ENCODE data around the gene METTL8.
"Not testable (repeated sequence)": the region's sequence is repeated elsewhere in the genome, so short reads cannot be mapped to it uniquely, and the experiment has no call there.

Gene METTL8

DNA sequence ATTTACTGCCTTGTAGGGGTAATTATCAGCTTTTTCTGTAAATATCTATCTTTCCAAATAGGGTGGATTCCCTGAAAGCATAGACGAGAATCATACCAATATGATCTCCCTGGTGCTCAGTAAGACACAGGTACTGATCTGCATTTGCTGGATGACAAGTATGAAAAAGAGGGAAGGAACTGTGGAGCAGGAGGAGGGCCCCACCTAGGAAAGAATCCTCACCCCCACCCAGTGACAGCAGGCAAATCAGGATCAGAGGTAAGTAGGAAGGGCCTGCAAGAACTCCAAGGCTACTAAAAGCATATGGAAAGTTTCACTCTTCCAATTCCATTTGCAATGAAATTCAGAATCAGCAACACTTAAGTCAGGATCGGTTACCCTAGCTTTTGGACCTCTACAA lies 42.3 kb downstream of the METTL8 start:
- H3K4me3 ChIP-seq (ENCODE audit: control insufficient read depth, low read depth, low read length), result no peak overlapping the region
- DNase-seq (ENCODE audit: low read depth), result no peak
- TF ChIP-seq, protein P1, sequence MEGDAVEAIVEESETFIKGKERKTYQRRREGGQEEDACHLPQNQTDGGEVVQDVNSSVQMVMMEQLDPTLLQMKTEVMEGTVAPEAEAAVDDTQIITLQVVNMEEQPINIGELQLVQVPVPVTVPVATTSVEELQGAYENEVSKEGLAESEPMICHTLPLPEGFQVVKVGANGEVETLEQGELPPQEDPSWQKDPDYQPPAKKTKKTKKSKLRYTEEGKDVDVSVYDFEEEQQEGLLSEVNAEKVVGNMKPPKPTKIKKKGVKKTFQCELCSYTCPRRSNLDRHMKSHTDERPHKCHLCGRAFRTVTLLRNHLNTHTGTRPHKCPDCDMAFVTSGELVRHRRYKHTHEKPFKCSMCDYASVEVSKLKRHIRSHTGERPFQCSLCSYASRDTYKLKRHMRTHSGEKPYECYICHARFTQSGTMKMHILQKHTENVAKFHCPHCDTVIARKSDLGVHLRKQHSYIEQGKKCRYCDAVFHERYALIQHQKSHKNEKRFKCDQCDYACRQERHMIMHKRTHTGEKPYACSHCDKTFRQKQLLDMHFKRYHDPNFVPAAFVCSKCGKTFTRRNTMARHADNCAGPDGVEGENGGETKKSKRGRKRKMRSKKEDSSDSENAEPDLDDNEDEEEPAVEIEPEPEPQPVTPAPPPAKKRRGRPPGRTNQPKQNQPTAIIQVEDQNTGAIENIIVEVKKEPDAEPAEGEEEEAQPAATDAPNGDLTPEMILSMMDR (IDR thresholded peaks at IDR 0.05; ENCODE audit: control insufficient read depth, insufficient read depth, low read depth, low read length, missing control alignments), result no peak

DNA sequence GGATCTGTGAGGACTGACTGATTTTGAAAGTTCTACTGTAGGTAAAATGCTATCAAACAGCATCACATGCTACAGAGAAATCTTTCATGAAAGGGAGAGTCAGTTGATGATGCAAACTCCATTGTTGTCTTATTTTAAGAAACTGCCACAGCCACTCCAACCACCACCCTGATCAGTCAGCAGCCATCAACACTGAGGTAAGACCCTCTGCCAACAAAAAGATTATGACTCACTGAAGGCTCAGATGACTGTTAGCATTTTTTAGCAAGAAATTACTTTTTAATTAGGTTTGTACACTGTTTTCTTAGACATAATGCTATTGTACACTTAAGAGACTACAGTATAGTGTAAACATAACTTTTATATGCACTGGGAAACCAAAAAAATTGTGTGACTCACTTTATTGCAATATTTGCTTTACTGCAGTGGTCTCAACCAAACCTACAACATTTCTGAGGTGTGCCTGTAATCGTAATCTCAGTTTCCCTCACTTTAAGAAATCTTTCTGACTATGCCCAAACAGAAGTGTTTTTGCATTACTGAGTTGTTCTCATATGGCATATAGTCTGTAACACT lies 42.8 kb downstream of the METTL8 start:
- TF ChIP-seq, protein P1 (IDR thresholded peaks at IDR 0.05; ENCODE audit: control insufficient read depth, insufficient read depth, low read depth, low read length, missing control alignments), result no peak
- no peak overlapping the region for H3K4me3 ChIP-seq (ENCODE audit: control insufficient read depth, low read depth, low read length)
- DNase-seq (ENCODE audit: low read depth), result peak; percentile 37

DNA sequence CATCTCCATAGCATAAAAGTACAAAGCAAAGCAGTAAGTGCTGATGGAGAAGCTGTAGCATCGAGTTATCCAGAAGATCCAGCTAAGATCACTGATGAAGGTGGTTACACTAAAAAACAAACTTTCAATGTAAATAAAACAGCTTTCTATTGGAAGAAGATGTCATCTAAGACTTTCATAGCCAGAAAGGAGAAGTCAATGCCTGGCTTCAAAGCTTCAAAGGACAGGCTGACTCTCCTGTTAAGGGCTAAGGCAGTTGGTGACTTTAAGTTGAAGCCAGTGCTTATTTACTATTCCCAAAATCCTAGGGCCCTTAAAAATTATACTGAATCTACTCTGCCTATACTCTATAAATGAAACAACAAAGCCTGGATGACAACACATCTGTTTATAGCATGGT lies 44.0 kb downstream of the METTL8 start:
- no peak for DNase-seq (ENCODE audit: low read depth)
- H3K4me3 ChIP-seq (ENCODE audit: control insufficient read depth, low read depth, low read length), result no peak overlapping the region
- TF ChIP-seq, protein P1 (IDR thresholded peaks at IDR 0.05; ENCODE audit: control insufficient read depth, insufficient read depth, low read depth, low read length, missing control alignments), result no peak

DNA sequence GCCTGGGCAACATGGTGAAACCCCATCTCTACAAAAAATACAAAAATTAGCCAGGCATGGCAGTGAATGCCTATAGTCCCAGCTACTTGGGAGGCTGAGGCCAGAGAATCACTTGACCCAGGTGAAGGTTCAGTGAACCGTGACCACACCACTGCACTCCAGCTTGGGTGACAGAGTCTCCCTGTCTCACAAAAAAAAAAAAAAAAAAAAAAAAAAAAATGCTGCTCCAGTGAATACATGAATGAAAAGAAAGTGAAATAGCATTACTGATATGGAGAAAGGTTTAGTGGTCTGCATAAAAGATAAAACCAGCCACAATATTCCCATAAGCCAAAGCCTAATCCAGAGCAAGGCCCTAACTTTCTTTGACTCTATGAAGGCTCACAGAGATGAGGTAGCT lies 44.5 kb downstream of the METTL8 start:
- TF ChIP-seq, protein P1 (IDR thresholded peaks at IDR 0.05; ENCODE audit: control insufficient read depth, insufficient read depth, low read depth, low read length, missing control alignments), result no peak
- no peak overlapping the region for H3K4me3 ChIP-seq (ENCODE audit: control insufficient read depth, low read depth, low read length)
- DNase-seq (ENCODE audit: low read depth), result no peak

DNA sequence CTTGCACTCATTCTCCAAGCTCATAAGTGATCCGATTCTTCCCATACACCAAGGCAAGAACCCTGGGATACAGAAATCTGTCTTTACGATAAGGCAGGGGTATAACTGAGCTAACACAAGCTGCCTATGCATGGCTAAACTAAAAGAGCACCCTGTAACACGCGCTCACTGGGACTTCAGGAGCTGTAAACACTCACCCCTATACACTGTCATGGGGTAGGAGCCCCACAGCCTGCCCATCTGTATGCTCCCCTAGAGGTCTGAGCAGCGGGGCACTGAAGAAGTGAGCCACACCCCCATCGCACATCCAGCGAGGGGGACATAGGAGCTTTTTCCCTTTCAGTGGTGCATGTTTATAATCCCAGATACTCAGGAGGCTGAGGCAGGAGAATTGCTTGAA lies 46.7 kb downstream of the METTL8 start:
- no peak for DNase-seq (ENCODE audit: low read depth)
- H3K4me3 ChIP-seq (ENCODE audit: control insufficient read depth, low read depth, low read length), result no peak overlapping the region
- TF ChIP-seq, protein P1 (IDR thresholded peaks at IDR 0.05; ENCODE audit: control insufficient read depth, insufficient read depth, low read depth, low read length, missing control alignments), result no peak

DNA sequence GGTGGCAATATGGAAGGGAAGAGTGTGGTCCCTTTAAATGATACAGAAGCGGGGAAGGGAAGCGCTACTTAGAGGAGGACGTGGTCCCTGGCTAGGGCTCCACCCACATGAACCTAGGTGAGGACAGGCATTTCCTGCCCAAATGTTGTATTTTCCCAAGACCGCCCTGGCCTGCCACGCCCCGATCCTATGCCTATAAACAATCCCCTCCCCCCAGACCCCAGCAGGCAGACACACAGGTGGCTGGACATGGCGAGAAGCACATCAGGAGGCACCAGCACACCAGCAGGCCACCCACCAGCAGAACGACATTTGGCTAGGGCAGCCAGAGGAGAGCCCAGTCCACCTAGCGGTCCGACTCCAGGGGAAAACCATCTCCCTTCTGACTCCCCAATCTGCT lies 47.2 kb downstream of the METTL8 start:
- no peak for DNase-seq (ENCODE audit: low read depth)
- no peak overlapping the region for H3K4me3 ChIP-seq (ENCODE audit: control insufficient read depth, low read depth, low read length)
- TF ChIP-seq, protein P1 (IDR thresholded peaks at IDR 0.05; ENCODE audit: control insufficient read depth, insufficient read depth, low read depth, low read length, missing control alignments), result no peak

DNA sequence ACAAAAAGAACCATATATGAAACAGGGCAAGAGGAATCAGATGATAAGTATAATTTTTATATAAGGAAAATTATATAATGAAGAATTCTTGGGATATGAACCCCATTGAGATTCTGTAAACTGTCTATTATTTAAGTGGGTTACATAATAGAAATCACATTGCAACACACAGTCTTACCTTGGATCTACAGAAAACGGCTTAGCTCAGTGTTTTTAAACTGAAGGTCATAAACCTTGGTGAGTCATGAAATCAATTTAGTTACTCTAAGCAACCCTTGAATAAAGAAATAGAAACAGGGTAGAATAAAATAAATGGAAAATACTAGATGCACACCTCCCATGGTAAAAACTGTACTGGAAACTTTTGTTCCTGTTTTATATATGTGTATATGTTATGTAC lies 50.7 kb downstream of the METTL8 start:
- no peak for DNase-seq (ENCODE audit: low read depth)
- TF ChIP-seq, protein P1 (IDR thresholded peaks at IDR 0.05; ENCODE audit: control insufficient read depth, insufficient read depth, low read depth, low read length, missing control alignments), result no peak
- H3K4me3 ChIP-seq (ENCODE audit: control insufficient read depth, low read depth, low read length), result no peak overlapping the region

DNA sequence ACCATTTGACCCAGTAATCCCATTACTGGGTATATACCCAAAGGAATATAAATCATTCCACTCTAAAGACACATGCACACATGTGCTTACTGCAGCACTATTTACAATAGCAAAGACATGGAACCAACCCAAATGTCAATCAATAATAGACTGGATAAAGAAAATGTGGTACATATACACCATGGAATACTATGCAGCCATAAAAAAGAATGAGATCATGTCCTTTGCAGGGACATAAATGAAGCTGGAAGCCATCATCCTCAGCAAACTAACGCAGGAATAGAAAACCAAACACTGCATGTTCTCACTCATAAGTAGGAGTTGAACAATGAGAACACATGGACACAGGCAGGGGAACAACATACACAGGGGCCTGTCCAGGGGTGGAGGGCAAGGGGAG lies 51.6 kb downstream of the METTL8 start:
- not testable (repeated sequence) for DNase-seq (ENCODE audit: low read depth); H3K4me3 ChIP-seq (ENCODE audit: control insufficient read depth, low read depth, low read length)

DNA sequence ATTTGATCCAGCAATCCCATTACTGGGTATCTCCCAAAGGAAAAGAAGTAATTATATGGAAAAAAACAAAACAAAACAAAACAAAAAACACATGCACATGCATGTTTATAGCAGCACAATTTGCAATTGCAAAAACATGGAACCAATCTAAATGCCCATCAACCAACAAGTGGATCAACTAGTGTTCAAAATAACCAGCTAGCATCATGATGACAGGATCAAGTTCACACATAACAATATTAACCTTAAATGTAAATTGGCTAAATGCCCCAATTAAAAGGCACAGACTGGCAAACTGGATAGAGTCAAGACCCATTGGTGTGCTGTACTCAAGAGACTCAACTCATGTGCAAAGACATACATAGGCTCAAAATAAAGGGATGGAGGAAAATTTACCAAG lies 55.9 kb downstream of the METTL8 start:
- not testable (repeated sequence) for H3K4me3 ChIP-seq (ENCODE audit: control insufficient read depth, low read depth, low read length); DNase-seq (ENCODE audit: low read depth)

All from AG09309 (cell line).